Measurements from ENCODE around the gene ARID1B.

Gene ARID1B

GRCh38 chr6:156969233-156969632 lies 192.1 kb downstream of the ARID1B start:
- TF ChIP-seq CTCF (IDR thresholded peaks at IDR 0.05; ENCODE audit: low read depth, low read length), result no peak
- no peaks in the 10 kb centered on the region for H3K27me3 ChIP-seq
- H3K4me1 ChIP-seq, result peaks cover 8% of the 10 kb centered on the region; the same call in 1 of the 2 replicates
- H3K36me3 ChIP-seq, result no peaks in the 10 kb centered on the region
- no peak for DNase-seq
- H3K4me3 ChIP-seq (ENCODE audit: low read depth, low read length), result no peak overlapping the region
- H3K9me3 ChIP-seq, result no peaks in the 10 kb centered on the region

GRCh38 chr6:156970595-156971112 lies 193.5 kb downstream of the ARID1B start:
- Histone ChIP-seq H3K4me1 (peaks cover 15% of the 10 kb centered on the region), H3K36me3 (no peaks in the 10 kb centered on the region), H3K9me3 (no peaks in the 10 kb centered on the region), H3K27me3 (no peaks in the 10 kb centered on the region), H3K4me3 (ENCODE audit: low read depth, low read length) (no peak overlapping the region)
- DNase-seq, result no peak
- TF ChIP-seq CTCF (IDR thresholded peaks at IDR 0.05; ENCODE audit: low read depth, low read length), result no peak

- no peaks in the 10 kb centered on the region for H3K9me3 ChIP-seq
- no peak for DNase-seq
- no peaks in the 10 kb centered on the region for H3K36me3 ChIP-seq
- no peaks in the 10 kb centered on the region for H3K27me3 ChIP-seq
- peaks cover 15% of the 10 kb centered on the region for H3K4me1 ChIP-seq
- no peak for TF ChIP-seq CTCF (IDR thresholded peaks at IDR 0.05; ENCODE audit: low read depth, low read length)
- no peak overlapping the region for H3K4me3 ChIP-seq (ENCODE audit: low read depth, low read length)
Measured at GRCh38 chr6:156971153-156971885, 194.1 kb downstream of the ARID1B start.

GRCh38 chr6:156972145-156972544 lies 195.0 kb downstream of the ARID1B start:
- no peak overlapping the region for H3K4me3 ChIP-seq (ENCODE audit: low read depth, low read length)
- no peak for DNase-seq
- H3K4me1 ChIP-seq, result peaks cover 15% of the 10 kb centered on the region
- no peaks in the 10 kb centered on the region for H3K27me3 ChIP-seq
- no peaks in the 10 kb centered on the region for H3K9me3 ChIP-seq
- no peak for TF ChIP-seq CTCF (IDR thresholded peaks at IDR 0.05; ENCODE audit: low read depth, low read length)
- H3K36me3 ChIP-seq, result no peaks in the 10 kb centered on the region

GRCh38 chr6:156974830-156975261 lies 197.7 kb downstream of the ARID1B start:
- Histone ChIP-seq H3K27me3 (no peaks in the 10 kb centered on the region), H3K4me1 (peaks cover 19% of the 10 kb centered on the region), H3K9me3 (no peaks in the 10 kb centered on the region), H3K36me3 (no peaks in the 10 kb centered on the region), H3K4me3 (ENCODE audit: low read depth, low read length) (no peak overlapping the region)
- no peak for TF ChIP-seq CTCF (IDR thresholded peaks at IDR 0.05; ENCODE audit: low read depth, low read length)
- no peak for DNase-seq

- peak overlapping the region; percentile 63; the same call in 1 of the 2 replicates for H3K4me3 ChIP-seq (ENCODE audit: low read depth, low read length)
- H3K9me3 ChIP-seq, result no peaks in the 10 kb centered on the region
- peaks cover 23% of the 10 kb centered on the region for H3K4me1 ChIP-seq
- no peak for DNase-seq
- no peaks in the 10 kb centered on the region for H3K27me3 ChIP-seq
- no peak for TF ChIP-seq CTCF (IDR thresholded peaks at IDR 0.05; ENCODE audit: low read depth, low read length)
- H3K36me3 ChIP-seq, result no peaks in the 10 kb centered on the region
Measured at GRCh38 chr6:156975414-156975813, 198.2 kb downstream of the ARID1B start.
